Urinary bladder (tissue), 4 donors: Measurements from ENCODE around the gene LIN37. TPM values are rescaled to one million over a fixed set of nuclear protein-coding genes. Genes with fewer than 3 reads are reported as not detected.

Experiments
- DNase-seq: peaks from one replicate; pipeline ENCODE4 v3.0.0-alpha.2; 2015; ENCODE audit errors: extremely low spot score
- H3K27ac ChIP-seq: one replicate; pipeline ENCODE4 v1.5.1; 2013; ENCODE audit warnings: low read depth, mild to moderate bottlenecking, moderate library complexity
- H3K36me3 ChIP-seq: one replicate; pipeline ENCODE4 v1.6.1; 2013; ENCODE audit warnings: mild to moderate bottlenecking, moderate library complexity; ENCODE audit not compliant: insufficient read depth
- H3K4me1 ChIP-seq: one replicate; pipeline ENCODE4 v1.6.1; 2013; ENCODE audit warnings: mild to moderate bottlenecking, moderate library complexity; ENCODE audit not compliant: insufficient read depth
- H3K4me3 ChIP-seq: one replicate; pipeline ENCODE4 v1.5.1; 2013; ENCODE audit warnings: low read depth, low read length
- WGBS: extraction: QIAGEN DNeasy Blood & Tissue Kit; methylation state at CpG from one replicate; pipeline ENCODE4 v1.1.7; 2013; 5-methylcytosine and 5-hydroxymethylcytosine counted together
- polyA plus RNA-seq: library from polyadenylated mRNA; stranded (reverse); fragments of 200-250 nt; gene quantifications from one replicate; pipeline ENCODE4 v1.2.3, GENCODE V29; 2013
- total RNA-seq: library from RNA; depleted of rRNA; stranded (reverse); fragments of >200 nt; gene quantifications from one replicate; pipeline ENCODE4 v1.2.3, GENCODE V29; 2014
- donor health status: healthy with polysubstance abuse.
- donor health status: healthy.

Gene LIN37, protein sequence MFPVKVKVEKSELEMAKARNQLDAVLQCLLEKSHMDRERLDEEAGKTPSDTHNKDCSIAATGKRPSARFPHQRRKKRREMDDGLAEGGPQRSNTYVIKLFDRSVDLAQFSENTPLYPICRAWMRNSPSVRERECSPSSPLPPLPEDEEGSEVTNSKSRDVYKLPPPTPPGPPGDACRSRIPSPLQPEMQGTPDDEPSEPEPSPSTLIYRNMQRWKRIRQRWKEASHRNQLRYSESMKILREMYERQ
- total RNA-seq (5.4 TPM), polyA plus RNA-seq (18.8 TPM)

DNA sequence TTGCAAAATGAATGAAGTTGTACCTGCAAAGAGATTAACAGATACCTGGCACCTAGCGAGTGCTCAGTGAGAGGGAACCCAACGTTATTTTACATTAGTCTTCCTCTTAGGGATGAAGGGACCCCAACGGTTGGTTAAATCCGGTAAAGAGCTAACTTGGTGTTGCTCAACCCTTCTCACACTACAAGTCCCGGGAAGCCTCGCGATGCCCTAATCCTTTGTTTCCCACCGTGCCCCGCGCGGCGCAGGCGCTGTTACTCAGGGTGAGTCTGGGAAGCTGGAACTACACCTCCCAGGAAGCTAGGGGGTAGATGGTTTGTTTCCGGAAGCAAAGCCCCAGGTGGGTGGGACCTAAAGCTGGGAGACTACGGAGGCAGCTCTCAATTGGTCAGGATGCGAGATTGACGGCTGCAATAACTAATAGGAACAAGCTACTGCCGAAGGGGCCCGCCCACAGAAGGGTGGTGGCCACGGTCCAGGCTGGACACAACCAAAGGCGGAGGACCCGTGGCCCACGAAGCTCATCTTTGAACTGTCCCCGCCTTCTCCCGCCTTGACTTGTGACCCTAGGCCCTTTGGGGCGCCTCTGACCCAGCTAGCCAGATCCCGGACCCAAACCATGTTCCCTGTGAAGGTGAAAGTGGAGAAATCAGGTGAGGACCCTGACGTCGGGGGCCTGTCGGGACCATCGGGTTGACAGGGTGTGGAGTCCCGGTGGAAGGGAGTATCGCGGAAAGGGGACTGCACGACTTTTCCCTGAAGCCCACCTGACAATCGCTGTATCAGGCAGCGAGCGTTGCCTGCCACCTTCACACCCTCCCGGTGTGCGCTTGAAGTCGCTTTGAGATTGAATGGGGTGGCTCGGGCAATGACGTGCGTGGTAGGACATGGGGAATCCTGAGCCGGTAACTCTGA, at the start of gene LIN37:
TSS of gene LIN37 (plus strand) at position 471 of the 915 bp plus-strand sequence. CDS start at position 620, 149 bp downstream.
- WGBS, result under 1% methylated on average over 45 of the region's 45 CpGs
- peak; percentile 100 for DNase-seq
- Histone ChIP-seq H3K36me3 (no peaks in the 10 kb centered on the region), H3K4me1 (no peaks in the 10 kb centered on the region), H3K27ac (peak within 1 kb of the TSS; percentile 86), H3K4me3 (peak within 1 kb of the TSS; percentile 78)

DNA sequence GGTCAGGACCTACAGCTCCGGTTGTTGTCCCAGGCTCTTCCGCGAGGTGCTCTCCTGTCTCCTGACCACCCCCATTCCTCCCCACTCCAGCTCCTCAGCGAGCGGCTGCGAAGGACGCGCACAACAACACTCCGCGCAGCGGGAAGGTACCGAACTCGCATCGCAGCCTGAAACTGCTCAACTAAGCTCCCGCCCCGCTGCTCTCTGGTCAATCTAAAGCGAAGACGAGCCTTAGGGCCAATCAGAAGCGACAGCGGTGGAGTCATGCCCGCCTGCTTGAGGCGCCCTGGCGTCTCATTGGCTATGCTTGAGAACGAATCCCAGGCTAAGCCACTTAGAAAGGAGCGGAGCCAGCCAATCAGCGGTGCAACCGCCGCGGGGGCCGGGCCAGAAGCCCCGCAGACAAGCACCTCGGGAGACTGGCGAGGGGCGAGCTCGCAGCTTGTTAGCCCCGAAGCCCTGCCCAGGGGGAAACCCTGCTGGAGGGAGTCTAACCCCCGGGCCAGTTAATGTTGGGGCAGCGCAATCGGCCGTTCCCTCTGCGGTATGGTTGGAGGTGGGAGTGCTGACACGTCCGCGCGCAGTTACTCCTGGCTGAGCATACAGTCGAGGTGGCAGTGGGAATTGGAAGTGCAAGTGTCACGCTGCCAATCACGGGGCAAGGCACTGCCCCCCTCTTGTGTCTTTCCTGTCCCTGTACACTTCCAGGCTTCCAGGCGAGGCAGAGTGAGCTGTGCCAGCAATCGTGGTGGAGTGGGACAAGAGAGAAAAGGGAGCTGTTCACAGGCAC, 46.0 kb upstream of the LIN37 start:
- WGBS, result under 1% methylated on average over 50 of the region's 50 CpGs
- Histone ChIP-seq H3K4me1 (no peaks in the 10 kb centered on the region), H3K36me3 (no peaks in the 10 kb centered on the region), H3K27ac (no peak overlapping the region), H3K4me3 (peak overlapping the region; percentile 44)
- peak; percentile 93 for DNase-seq

DNA sequence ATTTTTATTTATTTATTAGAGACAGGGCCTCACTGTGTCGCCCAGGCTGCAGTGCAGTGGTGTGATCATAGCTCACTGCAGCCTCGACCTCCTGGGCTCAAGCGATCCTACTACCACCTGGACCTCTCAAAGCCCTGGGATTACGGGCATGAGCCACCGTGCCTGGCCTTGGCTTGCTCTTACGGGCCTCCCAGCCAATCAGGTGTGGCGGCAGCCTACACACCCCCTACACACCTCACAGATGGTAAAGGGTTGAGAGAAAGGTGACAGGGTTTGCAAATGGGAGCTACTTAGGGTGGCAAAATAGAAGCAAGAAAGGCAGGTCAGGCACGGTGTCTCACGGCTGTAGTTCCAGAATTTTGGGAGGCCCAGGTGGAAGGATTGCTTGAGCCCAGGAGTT, 45.0 kb upstream of the LIN37 start:
- Histone ChIP-seq H3K4me3 (no peak overlapping the region), H3K36me3 (no peaks in the 10 kb centered on the region), H3K27ac (no peak overlapping the region), H3K4me1 (no peaks in the 10 kb centered on the region)
- 51% methylated on average over 9 of the region's 9 CpGs for WGBS
- no peak for DNase-seq

DNA sequence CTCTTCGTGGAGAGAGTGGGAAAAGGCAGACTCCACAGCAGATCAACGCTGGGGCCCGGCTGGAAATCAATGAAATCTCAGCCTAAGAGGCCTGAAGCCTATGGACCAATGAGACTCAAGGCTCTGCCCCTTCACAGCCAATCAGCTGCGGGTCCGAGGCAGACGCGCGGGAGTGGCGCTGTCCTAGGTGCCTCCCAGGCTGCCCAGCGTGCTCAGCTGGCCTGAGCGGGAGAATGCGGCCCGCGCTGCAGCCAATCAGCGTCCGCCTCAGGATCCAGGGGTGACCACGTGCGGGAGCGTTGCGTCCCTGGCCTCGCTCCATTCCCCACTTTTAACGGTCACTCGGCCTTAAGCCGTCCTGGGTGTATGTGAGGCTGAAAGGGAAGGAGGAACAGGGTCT, 44.2 kb upstream of the LIN37 start, which contains the start of gene ZBTB32:
TSS of gene ZBTB32 (plus strand) at position 341 of the 400 bp plus-strand sequence. CDS start 10,069 bp downstream, outside the sequence.
- DNase-seq, result no peak

DNA sequence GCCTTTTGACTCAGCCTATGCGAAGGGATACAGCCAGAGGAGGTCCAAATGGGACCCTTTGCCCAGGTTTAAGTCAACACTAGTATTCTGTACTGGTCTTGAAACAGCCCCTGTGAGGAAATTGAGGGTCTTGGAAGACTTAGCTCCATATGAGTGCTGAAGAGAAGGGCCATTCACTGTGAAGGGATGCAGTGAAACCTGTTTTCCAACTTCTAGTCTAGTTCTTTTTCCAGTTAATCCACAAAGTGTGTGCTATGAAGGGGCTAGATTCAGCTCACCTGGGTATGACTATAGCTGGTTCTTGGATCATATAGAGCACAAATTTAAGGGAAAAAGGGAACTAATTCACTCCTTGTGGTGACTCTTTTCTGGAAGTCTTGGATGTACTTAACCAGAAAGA, 40.0 kb upstream of the LIN37 start:
- Histone ChIP-seq H3K4me3 (no peak overlapping the region), H3K36me3 (no peaks in the 10 kb centered on the region), H3K27ac (no peak overlapping the region), H3K4me1 (no peaks in the 10 kb centered on the region)
- WGBS, result 90% methylated on average over 1 of the region's 1 CpG
- no peak for DNase-seq

More for the DNA sequence above, 44.2 kb upstream of the LIN37 start, which contains the start of gene ZBTB32:
- Histone ChIP-seq H3K4me1 (no peaks in the 10 kb centered on the region), H3K27ac (no peak within 1 kb of the TSS), H3K36me3 (no peaks in the 10 kb centered on the region), H3K4me3 (no peak within 1 kb of the TSS)
- WGBS, result 19% methylated on average over 24 of the region's 24 CpGs

DNA sequence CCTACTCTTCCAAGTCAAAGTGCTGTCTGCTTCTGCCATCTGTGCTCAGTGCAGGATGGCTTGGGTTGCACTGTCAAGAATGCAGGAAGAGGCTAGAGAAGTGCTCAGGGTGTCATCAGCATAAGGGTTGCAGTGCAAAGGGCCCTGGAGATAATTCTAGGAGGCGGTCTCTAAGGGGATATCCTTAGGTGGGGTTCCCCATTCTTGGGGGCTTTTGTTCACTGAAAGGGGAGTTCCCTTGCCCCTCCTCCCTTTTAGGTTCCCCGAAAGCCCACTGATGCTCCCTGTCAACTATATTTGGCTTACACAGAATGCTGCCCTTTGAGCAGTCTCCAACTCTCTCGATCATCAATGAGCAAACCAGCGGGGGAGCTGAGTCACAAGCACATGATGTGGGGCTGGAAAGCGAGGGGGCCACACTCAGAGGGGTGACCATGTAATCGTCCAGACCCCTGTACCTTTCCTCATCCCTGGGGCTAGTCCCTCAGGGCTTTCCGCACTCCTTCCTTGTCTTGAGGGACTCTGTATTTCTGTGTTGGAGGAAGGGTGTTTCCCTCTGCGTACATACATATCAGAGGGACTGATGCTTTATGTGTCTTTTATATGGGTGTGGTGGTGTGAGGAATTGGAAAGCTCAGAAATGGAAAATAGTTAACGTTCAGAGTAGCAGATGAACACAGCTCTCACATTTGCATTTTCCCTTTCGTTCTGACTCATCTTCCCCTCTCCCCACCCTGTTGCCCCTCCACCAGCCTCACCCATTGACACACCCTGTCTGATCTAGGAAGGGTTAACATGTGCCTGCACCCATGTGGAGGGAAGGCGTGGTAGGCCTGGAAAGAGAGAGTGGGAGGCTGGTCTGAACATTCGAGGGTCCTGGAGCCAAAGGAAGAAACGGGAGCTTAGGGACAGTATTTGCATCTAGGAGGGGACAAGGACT, 37.3 kb upstream of the LIN37 start:
- H3K36me3 ChIP-seq, result no peaks in the 10 kb centered on the region
- H3K4me1 ChIP-seq, result no peaks in the 10 kb centered on the region
- H3K4me3 ChIP-seq, result no peak overlapping the region
- H3K27ac ChIP-seq, result no peak overlapping the region
- DNase-seq, result no peak
- WGBS, result 70% methylated on average over 13 of the region's 13 CpGs

DNA sequence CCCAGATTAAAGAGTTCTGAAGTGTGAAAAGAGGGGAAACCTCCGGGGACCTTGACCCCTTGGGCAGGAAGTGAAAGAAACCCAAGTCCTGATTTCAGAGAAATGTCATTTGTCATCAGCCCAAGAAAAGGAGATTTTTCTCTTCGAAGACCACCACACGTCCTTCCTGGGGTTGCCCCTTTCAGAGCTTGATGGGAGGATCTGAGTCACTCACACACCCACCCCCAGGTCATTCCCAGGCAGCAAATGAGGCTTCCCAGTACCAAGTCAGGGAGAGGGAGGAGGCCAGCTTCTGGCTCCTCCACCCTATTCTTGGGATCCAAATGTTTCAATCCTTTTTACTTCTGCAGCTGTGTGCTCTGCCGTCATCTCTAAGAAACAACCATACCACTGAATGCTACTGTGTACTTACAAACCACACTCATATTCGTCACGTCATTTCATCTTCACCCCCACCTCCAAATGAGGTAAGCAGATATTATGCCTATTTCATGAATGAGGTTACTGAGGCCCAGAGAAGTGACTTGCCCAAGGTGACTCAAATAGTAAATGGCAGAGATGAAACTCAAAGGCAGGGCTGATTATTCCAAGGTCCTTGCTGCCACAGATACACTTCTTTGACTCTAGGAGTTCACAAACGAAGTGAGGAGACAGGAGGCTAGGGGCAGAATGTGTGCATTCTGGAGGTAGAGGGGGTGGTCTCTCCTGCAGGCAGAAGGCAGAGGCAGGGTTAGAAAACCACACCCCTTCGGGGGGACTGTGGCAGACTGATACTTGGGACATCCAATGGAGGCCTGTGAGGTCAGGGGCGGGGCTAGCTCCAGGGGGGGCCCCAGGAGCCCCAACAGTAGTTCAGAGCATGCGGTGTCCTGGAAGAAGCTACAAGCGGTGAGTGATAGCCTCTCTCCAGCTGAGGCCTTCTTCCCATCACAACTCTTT, 35.5 kb upstream of the LIN37 start:
- H3K36me3 ChIP-seq, result no peaks in the 10 kb centered on the region
- no peak for DNase-seq
- H3K4me3 ChIP-seq, result no peak overlapping the region
- H3K4me1 ChIP-seq, result no peaks in the 10 kb centered on the region
- 70% methylated on average over 11 of the region's 11 CpGs for WGBS
- H3K27ac ChIP-seq, result no peak overlapping the region

DNA sequence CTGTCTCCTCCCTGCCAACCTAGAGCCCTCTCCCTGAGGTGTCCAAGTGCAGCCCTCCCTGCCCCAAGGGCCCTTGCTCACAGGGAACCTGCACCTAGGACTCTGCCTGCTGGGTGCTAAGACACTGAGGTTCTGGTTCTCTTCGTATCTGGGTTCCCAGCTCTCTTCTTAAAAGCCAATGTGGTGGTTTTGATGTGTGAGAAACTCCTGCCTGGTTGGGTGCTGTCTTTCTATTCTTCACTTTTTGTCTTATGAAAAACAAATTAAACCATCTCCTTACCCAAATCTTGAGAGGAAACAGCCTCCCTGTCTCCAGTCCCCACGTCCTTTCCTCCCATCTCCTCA, 34.9 kb upstream of the LIN37 start:
- DNase-seq, result no peak
- no peak overlapping the region for H3K4me3 ChIP-seq
- H3K4me1 ChIP-seq, result no peaks in the 10 kb centered on the region
- no peak overlapping the region for H3K27ac ChIP-seq
- no peaks in the 10 kb centered on the region for H3K36me3 ChIP-seq
- WGBS, result 68% methylated on average over 2 of the region's 2 CpGs

DNA sequence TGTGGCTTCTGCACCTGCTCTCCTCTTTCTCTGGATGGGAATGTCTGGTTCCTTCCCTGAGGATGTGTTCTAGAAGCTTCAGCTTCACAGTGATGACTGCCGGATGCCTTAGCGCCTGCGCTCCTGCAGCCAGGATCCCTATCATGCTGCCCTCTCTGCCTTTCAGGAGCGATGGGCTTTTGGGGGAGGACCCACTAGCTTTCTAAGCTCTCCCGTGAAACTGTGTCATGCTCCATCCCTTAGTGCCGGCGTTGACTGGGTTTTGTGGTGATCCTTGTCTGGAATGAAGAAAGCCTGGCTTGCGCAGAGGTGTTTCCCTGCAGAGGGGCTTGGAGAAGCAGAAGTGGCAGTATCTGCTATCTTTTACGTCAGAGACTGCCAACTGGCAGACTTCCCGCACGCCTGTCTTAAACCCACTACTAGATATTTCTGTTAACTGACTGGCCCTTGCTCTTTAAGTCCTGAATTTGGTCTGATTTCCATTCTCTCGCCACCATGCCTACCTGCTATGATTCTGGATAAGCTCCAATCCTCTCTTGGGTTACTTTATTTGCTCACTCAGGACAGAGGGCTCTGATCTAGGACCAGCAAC, 34.4 kb upstream of the LIN37 start:
- Histone ChIP-seq H3K4me1 (no peaks in the 10 kb centered on the region), H3K4me3 (no peak overlapping the region), H3K27ac (no peak overlapping the region), H3K36me3 (no peaks in the 10 kb centered on the region)
- DNase-seq, result no peak
- WGBS, result 71% methylated on average over 12 of the region's 12 CpGs

DNA sequence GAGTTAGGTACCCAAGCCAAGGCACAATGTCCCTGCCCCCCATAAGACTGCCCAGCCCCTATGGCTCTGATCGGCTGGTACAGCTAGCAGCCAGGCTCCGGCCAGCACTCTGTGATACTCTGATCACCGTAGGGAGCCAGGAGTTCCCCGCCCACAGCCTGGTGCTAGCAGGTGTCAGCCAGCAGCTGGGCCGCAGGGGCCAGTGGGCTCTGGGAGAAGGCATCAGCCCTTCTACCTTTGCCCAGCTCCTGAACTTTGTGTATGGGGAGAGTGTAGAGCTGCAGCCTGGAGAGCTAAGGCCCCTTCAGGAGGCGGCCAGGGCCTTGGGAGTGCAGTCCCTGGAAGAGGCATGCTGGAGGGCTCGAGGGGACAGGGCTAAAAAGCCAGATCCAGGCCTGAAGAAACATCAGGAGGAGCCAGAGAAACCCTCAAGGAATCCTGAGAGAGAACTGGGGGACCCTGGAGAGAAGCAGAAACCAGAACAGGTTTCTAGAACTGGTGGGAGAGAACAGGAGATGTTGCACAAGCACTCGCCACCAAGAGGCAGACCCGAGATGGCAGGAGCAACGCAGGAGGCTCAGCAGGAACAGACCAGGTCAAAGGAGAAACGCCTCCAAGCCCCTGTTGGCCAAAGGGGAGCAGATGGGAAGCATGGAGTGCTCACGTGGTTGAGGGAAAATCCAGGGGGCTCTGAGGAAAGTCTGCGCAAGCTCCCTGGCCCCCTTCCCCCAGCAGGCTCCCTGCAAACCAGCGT, 33.6 kb upstream of the LIN37 start:
- no peak for DNase-seq
- 66% methylated on average over 14 of the region's 14 CpGs for WGBS
- Histone ChIP-seq H3K27ac (no peak overlapping the region), H3K36me3 (no peaks in the 10 kb centered on the region), H3K4me1 (no peaks in the 10 kb centered on the region), H3K4me3 (no peak overlapping the region)

DNA sequence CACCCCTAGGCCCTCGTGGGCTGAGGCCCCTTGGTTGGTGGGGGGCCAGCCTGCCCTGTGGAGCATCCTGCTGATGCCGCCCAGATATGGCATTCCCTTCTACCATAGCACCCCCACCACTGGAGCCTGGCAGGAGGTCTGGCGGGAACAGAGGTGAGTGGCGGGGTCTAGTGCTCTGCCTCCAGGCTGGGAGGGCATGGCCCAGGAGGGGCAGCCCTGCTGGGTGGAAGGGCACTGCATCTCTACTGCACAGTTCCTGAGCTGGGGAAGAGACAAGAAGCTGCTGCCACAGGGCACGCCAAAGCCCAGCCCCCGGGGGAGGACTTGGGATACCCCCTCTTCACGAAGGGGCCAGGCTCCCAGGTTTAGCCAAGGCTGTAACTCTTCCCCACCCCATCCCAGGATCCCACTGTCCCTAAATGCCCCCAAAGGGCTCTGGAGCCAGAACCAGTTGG, 33.0 kb upstream of the LIN37 start:
- no peaks in the 10 kb centered on the region for H3K36me3 ChIP-seq
- H3K4me1 ChIP-seq, result no peaks in the 10 kb centered on the region
- H3K4me3 ChIP-seq, result no peak overlapping the region
- WGBS, result 74% methylated on average over 7 of the region's 7 CpGs
- no peak for DNase-seq
- no peak overlapping the region for H3K27ac ChIP-seq
